Common myeloid progenitor, CD34-positive (primary cell): Measurements from ENCODE around the gene SFT2D3.

Experiments used
- CTCF ChIA-PET: fragments of 350-600 bp; sonication (Branson Sonifier 250); formaldehyde crosslinking; loops from one replicate; lab custom pipeline; 2021; ENCODE audit warnings: antibody characterized with exemption; lab: Charles Lee
- POLR2A ChIA-PET: fragments of 350-600 bp; sonication (Branson Sonifier 250); formaldehyde crosslinking; loops from one replicate; lab custom pipeline; 2021; ENCODE audit warnings: antibody characterized with exemption; lab: Charles Lee
- DNase-seq, 3 donors: peaks; one replicate each; pipeline versions ENCODE4 v3.0.0 to v3.0.0-alpha.2; 2013
- H3K27ac ChIP-seq, 2 experiments: 1 replicate in 1 of 2; 2 replicates in 1 of 2; pipeline ENCODE4 v1.7.0; 2013; ENCODE audit warnings: inconsistent platforms in 2 of 2, low read length in 2 of 2, mild to moderate bottlenecking in 2 of 2, low read depth in 1 of 2, moderate library complexity in 1 of 2; ENCODE audit not compliant: severe bottlenecking in 2 of 2, insufficient read depth in 1 of 2, poor library complexity in 1 of 2
- H3K27me3 ChIP-seq, 5 experiments: replicated peaks in 2 of 5; 1 replicate in 3 of 5; 2 replicates in 2 of 5; pipeline versions ENCODE4 v1.6.1 to v1.7.0; 2013; ENCODE audit warnings: low read length in 4 of 5, mild to moderate bottlenecking in 2 of 5, moderate library complexity in 2 of 5, inconsistent platforms in 1 of 5; ENCODE audit not compliant: insufficient read depth in 5 of 5, control insufficient read depth in 4 of 5
- H3K36me3 ChIP-seq, 4 experiments: 1 replicate in 2 of 4; 2 replicates in 2 of 4; pipeline versions ENCODE4 v1.6.1 to v1.7.0; 2013; ENCODE audit warnings: low read length in 3 of 4, control low read depth in 1 of 4, mild to moderate bottlenecking in 1 of 4; ENCODE audit not compliant: control insufficient read depth in 4 of 4, insufficient read depth in 4 of 4
- H3K4me1 ChIP-seq, 4 experiments: 1 replicate in 3 of 4; 2 replicates in 1 of 4; pipeline versions ENCODE4 v1.6.1 to v1.7.1; 2013; ENCODE audit warnings: low read length in 3 of 4, mild to moderate bottlenecking in 3 of 4, control low read depth in 1 of 4, inconsistent platforms in 1 of 4, moderate library complexity in 1 of 4; ENCODE audit not compliant: control insufficient read depth in 4 of 4, insufficient read depth in 4 of 4; ENCODE audit errors: control extremely low read depth in 1 of 4
- H3K4me3 ChIP-seq, 7 experiments: 1 replicate in 4 of 7; 2 replicates in 3 of 7; pipeline versions ENCODE4 v1.5.1 to v1.7.0; 2013; ENCODE audit warnings: mild to moderate bottlenecking in 7 of 7, low read length in 6 of 7, moderate library complexity in 6 of 7, inconsistent platforms in 2 of 7, low read depth in 2 of 7, control low read depth in 1 of 7; ENCODE audit not compliant: insufficient read depth in 4 of 7, control insufficient read depth in 1 of 7; ENCODE audit errors: extremely low read depth in 1 of 7
- H3K9me3 ChIP-seq, 5 experiments: 1 replicate in 4 of 5; 2 replicates in 1 of 5; pipeline versions ENCODE4 v1.6.1 to v1.7.1; 2013; ENCODE audit warnings: low read length in 4 of 5, mild to moderate bottlenecking in 2 of 5, inconsistent platforms in 1 of 5, low read depth in 1 of 5, moderate library complexity in 1 of 5; ENCODE audit not compliant: control insufficient read depth in 4 of 5, insufficient read depth in 2 of 5; ENCODE audit errors: control extremely low read depth in 1 of 5
- WGBS: methylation state at CpG from one replicate; pipeline ENCODE4 v1.1.5; 2013; ENCODE audit not compliant: insufficient coverage; 5-methylcytosine and 5-hydroxymethylcytosine counted together

Gene SFT2D3

GRCh38 chr2:127721311-127721977 lies 20.1 kb downstream of the SFT2D3 start:
- WGBS = 94% methylated on average over 3 of the region's 6 CpGs
- Histone ChIP-seq H3K4me1 (no peaks in the 10 kb centered on the region), H3K27ac (no peak overlapping the region), H3K4me3 (no peak overlapping the region), H3K9me3 (no peaks in the 10 kb centered on the region), H3K36me3 (peaks cover 27 to 61% (median 46%) of the 10 kb centered on the region in 4 experiments), H3K27me3 (no peaks in the 10 kb centered on the region)
- ChIA-PET CTCF (no interaction called here), POLR2A (interaction anchor here (0.5 kb wide), 1 partner anchor 9 kb away, joined by 3 read pairs; no protein-coding TSS in a partner anchor)
- no peak for DNase-seq

GRCh38 chr2:127721978-127722355 lies 20.7 kb downstream of the SFT2D3 start:
- H3K9me3 ChIP-seq = no peaks in the 10 kb centered on the region
- H3K4me3 ChIP-seq = no peak overlapping the region
- ChIA-PET POLR2A (no interaction called here), CTCF (no interaction called here)
- no peaks in the 10 kb centered on the region for H3K27me3 ChIP-seq
- H3K36me3 ChIP-seq = peaks cover 23 to 55% (median 41%) of the 10 kb centered on the region in 4 experiments
- no peaks in the 10 kb centered on the region for H3K4me1 ChIP-seq
- H3K27ac ChIP-seq = no peak overlapping the region
- no peak for DNase-seq
- no CpG with 5 or more reads among the region's 2 CpGs for WGBS

GRCh38 chr2:127722807-127723206 lies 21.5 kb downstream of the SFT2D3 start:
- Histone ChIP-seq H3K27ac (no peak overlapping the region), H3K9me3 (no peaks in the 10 kb centered on the region), H3K27me3 (no peaks in the 10 kb centered on the region), H3K4me3 (no peak overlapping the region), H3K36me3 (peaks cover 20 to 54% (median 40%) of the 10 kb centered on the region in 4 experiments), H3K4me1 (no peaks in the 10 kb centered on the region)
- ChIA-PET POLR2A (no interaction called here), CTCF (no interaction called here)
- no CpG with 5 or more reads among the region's 3 CpGs for WGBS
- DNase-seq = no peak

DNA sequence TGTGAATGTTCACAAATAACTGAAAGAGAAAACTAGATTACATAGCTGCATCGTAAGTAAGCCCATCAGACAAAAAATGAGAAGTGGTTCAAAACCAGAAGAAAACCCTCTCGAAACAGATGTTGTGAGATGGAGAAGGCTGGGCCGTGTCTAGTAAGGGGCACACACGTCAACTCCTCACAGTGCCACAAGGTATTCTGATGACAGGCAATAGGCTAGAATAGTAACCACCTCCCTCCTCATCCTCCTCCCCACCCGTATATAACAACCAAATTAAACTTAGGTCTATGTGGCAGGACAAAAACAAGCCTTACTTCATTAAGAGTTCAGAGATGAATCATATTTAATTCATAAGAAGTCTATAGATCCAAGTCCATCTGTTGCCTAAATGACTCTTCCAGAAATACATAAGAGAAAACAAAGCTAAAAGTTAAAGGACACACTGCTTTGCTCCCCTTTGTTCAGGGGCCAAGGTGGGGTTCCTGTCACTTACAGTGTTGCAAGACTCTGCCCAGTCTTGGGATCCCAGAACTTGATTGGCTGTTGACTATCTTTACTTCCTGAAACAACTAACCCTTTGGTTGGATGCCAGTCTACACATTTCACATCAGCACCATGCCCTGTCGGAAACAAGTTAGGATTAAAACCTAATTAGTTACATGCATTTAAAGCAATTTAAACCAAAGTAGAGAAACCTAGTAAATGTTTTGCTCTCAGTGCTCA lies 25.0 kb downstream of the SFT2D3 start:
- ChIA-PET CTCF (interaction anchor here (1.3 kb wide), 1 partner anchor 24 kb away, joined by 4 read pairs; no protein-coding TSS in a partner anchor), POLR2A (no interaction called here)
- WGBS = 96% methylated on average over 4 of the region's 6 CpGs
- Histone ChIP-seq H3K9me3 (no peaks in the 10 kb centered on the region), H3K4me1 (no peaks in the 10 kb centered on the region), H3K36me3 (peaks cover 13 to 23% (median 19%) of the 10 kb centered on the region in 4 experiments), H3K27ac (no peak overlapping the region), H3K4me3 (no peak overlapping the region), H3K27me3 (no peaks in the 10 kb centered on the region)
- DNase-seq = no peak

GRCh38 chr2:127733113-127733815 lies 32.0 kb downstream of the SFT2D3 start:
- WGBS = 100% methylated on average over 3 of the region's 6 CpGs
- POLR2A ChIA-PET = no interaction called here
- no peaks in the 10 kb centered on the region for H3K27me3 ChIP-seq
- H3K4me1 ChIP-seq = no peaks in the 10 kb centered on the region
- CTCF ChIA-PET = interaction anchor here (0.9 to 1.4 kb wide), 2 partner anchors 9 to 27 kb away, joined by 3 to 4 read pairs; no protein-coding TSS in a partner anchor
- no peak for DNase-seq
- no peaks in the 10 kb centered on the region for H3K9me3 ChIP-seq
- no peak overlapping the region for H3K4me3 ChIP-seq
- H3K36me3 ChIP-seq = peaks cover 0 to 6% (median 1%) of the 10 kb centered on the region in 4 experiments
- no peak overlapping the region for H3K27ac ChIP-seq

DNA sequence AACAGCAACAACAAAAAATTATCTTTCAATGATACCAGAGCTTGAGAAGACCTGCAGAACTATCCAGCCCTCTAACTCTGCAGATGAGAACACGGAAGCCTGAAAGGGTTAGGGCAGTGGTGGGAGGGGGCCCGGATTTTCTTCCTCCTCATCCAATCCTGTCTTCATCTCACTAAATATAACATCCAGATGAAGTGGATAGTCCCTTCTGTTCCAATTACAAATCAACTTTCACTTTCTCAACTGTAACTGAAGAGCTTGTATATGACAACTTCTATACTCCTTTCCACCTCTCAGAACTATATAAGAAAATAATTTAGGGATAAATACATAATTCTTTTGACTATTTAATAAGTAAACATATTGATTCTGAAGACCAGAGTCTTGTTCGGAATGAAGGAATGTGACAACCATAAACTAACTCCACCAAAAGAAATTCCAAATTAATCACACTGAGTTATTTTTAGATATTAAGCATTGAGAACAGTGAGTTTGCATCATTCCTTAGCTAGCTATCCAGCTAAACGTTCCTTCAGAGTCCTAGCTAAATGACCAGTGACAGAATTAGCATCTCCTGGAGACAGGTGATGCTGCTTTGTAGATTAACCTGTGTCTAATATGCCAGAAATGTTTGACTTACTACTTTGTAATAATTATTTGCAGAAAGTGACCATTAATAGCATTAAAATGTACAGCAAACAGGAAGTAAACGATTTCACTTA lies 32.7 kb downstream of the SFT2D3 start:
- Histone ChIP-seq H3K27ac (no peak overlapping the region), H3K9me3 (no peaks in the 10 kb centered on the region), H3K36me3 (peaks cover 0 to 10% (median 1%) of the 10 kb centered on the region in 4 experiments), H3K27me3 (no peaks in the 10 kb centered on the region), H3K4me1 (no peaks in the 10 kb centered on the region), H3K4me3 (no peak overlapping the region)
- no peak for DNase-seq
- WGBS = 100% methylated on average over 1 of the region's 5 CpGs
- ChIA-PET CTCF (interaction anchor here (0.9 to 1.4 kb wide), 2 partner anchors 10 to 26 kb away, joined by 3 to 4 read pairs; no protein-coding TSS in a partner anchor), POLR2A (no interaction called here)
